Fibroblast of peridontal ligament (primary cell): ENCODE results near the gene GYG2.
"Not testable (repeated sequence)": the region's sequence is repeated elsewhere in the genome, so short reads cannot be mapped to it uniquely, and the experiment has no call there.

ENCODE experiments used
- DNase-seq: peaks from one replicate; pipeline ENCODE4 v3.0.0-alpha.2; 2010; ENCODE audit errors: extremely low read depth

GYG2 gene

GRCh38 chrX:2867206-2867605 is 38.5 kb downstream of the GYG2 start:
- no peak for DNase-seq

- DNase-seq: no peak
Observed at GRCh38 chrX:2870650-2871049, 41.9 kb downstream of the GYG2 start.

GRCh38 chrX:2871831-2872230 is 43.1 kb downstream of the GYG2 start:
- no peak for DNase-seq

GRCh38 chrX:2872671-2873277 is 44.0 kb downstream of the GYG2 start:
- no peak for DNase-seq

- DNase-seq: no peak
Observed at GRCh38 chrX:2874222-2875135, 45.7 kb downstream of the GYG2 start.

GRCh38 chrX:2875136-2875481 is 46.4 kb downstream of the GYG2 start:
- no peak for DNase-seq

GRCh38 chrX:2875798-2876399 is 47.2 kb downstream of the GYG2 start:
- DNase-seq: no peak

GRCh38 chrX:2878563-2878962 is 49.8 kb downstream of the GYG2 start:
- no peak for DNase-seq

- DNase-seq: no peak
Observed at GRCh38 chrX:2879670-2880069, 50.9 kb downstream of the GYG2 start.

GRCh38 chrX:2883770-2884169 is 55.0 kb downstream of the GYG2 start:
- DNase-seq: no peak

- DNase-seq: no peak
Observed at GRCh38 chrX:2888309-2888708, 59.6 kb downstream of the GYG2 start.

GRCh38 chrX:2889045-2889605 is 60.4 kb downstream of the GYG2 start:
- DNase-seq: no peak

GRCh38 chrX:2889706-2890490 is 61.2 kb downstream of the GYG2 start:
- not testable (repeated sequence) for DNase-seq

- not testable (repeated sequence) for DNase-seq
Observed at GRCh38 chrX:2890536-2891460, 62.1 kb downstream of the GYG2 start.

GRCh38 chrX:2892816-2893215 is 64.1 kb downstream of the GYG2 start:
- DNase-seq: no peak

GRCh38 chrX:2894885-2895292 is 66.2 kb downstream of the GYG2 start:
- DNase-seq: no peak

- no peak for DNase-seq
Observed at GRCh38 chrX:2897311-2897689, 68.6 kb downstream of the GYG2 start.

GRCh38 chrX:2897690-2898623 is 69.2 kb downstream of the GYG2 start:
- not testable (repeated sequence) for DNase-seq

GRCh38 chrX:2898846-2899512 is 70.2 kb downstream of the GYG2 start:
- DNase-seq: no peak
